Measurements from ENCODE around the gene DNAH11. TPM values are rescaled to one million over a fixed set of nuclear protein-coding genes. Genes with fewer than 3 reads are reported as not detected.

The DNAH11 gene
- total RNA-seq, 6 donors from 2014 or later = 4.2 to 45.5 (median 12.0) TPM

DNA sequence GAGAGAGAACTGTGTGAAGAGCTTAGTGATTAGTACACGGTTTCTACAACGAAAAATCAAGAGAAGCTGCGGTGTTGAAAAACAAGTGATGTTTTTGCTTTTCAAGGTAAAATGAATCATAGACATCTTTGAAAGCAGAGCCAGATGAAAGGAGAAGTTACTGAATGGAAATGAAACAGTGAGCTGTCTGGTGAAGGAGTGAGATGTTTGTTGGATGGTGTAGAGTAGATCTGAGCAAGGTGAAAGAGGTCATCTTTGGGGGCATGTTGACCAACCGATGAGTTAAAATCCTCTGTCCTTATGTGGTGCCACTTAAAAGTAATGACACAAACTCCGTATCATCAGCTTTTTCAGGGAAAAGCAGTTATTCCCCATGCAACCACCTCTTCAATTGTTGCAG lies 225.4 kb downstream of the DNAH11 start:
- DNase-seq (no peak), ATAC-seq (ENCODE audit: low FRiP score in 2 of 2) (no peak)
- TF ChIP-seq POLR2AphosphoS5 (IDR thresholded peaks at IDR 0.05) (no peak), POLR2A (IDR thresholded peaks at IDR 0.05) (no peak), EP300 (IDR thresholded peaks at IDR 0.05) (no peak)
- TF ChIP-seq, protein P1, sequence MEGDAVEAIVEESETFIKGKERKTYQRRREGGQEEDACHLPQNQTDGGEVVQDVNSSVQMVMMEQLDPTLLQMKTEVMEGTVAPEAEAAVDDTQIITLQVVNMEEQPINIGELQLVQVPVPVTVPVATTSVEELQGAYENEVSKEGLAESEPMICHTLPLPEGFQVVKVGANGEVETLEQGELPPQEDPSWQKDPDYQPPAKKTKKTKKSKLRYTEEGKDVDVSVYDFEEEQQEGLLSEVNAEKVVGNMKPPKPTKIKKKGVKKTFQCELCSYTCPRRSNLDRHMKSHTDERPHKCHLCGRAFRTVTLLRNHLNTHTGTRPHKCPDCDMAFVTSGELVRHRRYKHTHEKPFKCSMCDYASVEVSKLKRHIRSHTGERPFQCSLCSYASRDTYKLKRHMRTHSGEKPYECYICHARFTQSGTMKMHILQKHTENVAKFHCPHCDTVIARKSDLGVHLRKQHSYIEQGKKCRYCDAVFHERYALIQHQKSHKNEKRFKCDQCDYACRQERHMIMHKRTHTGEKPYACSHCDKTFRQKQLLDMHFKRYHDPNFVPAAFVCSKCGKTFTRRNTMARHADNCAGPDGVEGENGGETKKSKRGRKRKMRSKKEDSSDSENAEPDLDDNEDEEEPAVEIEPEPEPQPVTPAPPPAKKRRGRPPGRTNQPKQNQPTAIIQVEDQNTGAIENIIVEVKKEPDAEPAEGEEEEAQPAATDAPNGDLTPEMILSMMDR (IDR thresholded peaks at IDR 0.05) = no peak
- 59 to 63% methylated on average over 5 of the region's 5 CpGs for WGBS, 2 donors
- no peak overlapping the region for H3K27ac ChIP-seq
- H3K36me3 ChIP-seq = no peaks in the 10 kb centered on the region
- no peaks in the 10 kb centered on the region for H3K9me3 ChIP-seq
- H3K4me3 ChIP-seq = no peak overlapping the region
- no peaks in the 10 kb centered on the region for H3K4me1 ChIP-seq
- H3K27me3 ChIP-seq = no peaks in the 10 kb centered on the region

DNA sequence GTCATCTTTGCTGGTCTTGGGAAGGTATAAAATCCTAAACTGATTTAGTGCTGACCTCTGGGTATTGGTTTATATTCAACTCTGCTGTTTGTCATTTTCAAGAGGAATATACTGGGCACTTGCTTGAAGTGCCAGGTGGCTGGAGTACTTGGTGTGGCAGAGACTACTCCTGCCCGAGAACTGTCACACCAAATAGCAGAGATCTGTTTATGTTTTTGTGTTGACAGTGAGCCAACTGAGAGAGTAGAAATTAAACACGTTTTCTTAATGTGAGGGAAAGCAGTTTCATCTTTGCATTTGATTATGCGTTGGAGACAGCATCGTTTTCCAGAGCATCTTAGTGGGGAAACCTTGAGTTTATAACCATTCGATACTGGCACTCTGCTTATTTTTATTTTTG lies 228.4 kb downstream of the DNAH11 start:
- Histone ChIP-seq H3K9me3 (no peaks in the 10 kb centered on the region), H3K36me3 (no peaks in the 10 kb centered on the region), H3K27ac (no peak overlapping the region), H3K4me3 (no peak overlapping the region), H3K27me3 (no peaks in the 10 kb centered on the region), H3K4me1 (no peaks in the 10 kb centered on the region)
- 60 to 61% methylated on average over 5 of the region's 5 CpGs for WGBS, 2 donors
- DNase-seq (no peak), ATAC-seq (ENCODE audit: low FRiP score in 2 of 2) (no peak)
- TF ChIP-seq, protein P1 (IDR thresholded peaks at IDR 0.05) = no peak

DNA sequence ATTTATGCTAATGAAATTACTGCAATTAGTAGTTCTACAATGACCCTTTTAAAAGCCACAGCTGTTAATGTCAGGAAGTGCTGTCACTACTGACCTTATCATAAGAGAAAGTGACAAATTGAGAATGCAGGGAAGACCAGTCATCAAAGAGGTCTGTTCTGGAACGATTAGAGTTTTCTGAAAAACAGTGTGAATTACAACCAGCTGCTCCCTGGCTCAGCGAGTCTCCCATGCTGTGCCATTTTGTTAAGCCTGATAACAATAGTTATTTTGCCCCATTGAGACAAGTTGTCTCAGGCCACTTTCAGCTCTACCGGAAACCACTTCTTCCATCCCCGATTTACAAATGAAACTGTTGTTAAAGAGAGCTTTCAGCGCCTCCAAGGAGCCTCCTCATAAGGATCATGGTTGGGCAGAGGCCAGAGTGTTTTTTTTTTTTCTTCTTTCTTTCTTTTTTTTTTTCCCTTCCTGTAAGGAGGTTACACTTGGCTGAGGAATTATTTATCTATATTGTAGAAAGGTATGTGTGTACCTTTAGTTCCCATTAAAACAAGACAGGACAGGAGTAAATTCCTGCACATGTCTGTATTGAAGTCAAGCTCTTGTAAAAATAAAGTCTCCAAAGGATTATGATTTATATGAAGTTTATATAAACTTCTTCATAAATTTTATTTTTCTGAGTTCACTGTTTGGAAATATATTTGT lies 229.2 kb downstream of the DNAH11 start:
- H3K4me1 ChIP-seq = no peaks in the 10 kb centered on the region
- no peak for TF ChIP-seq EP300 (IDR thresholded peaks at IDR 0.05)
- TF ChIP-seq, protein P1 (IDR thresholded peaks at IDR 0.05) = no peak
- no peak for TF ChIP-seq POLR2A (IDR thresholded peaks at IDR 0.05)
- TF ChIP-seq POLR2AphosphoS5 (IDR thresholded peaks at IDR 0.05) = no peak
- H3K4me3 ChIP-seq = no peak overlapping the region
- no peaks in the 10 kb centered on the region for H3K9me3 ChIP-seq
- no peaks in the 10 kb centered on the region for H3K27me3 ChIP-seq
- no peak overlapping the region for H3K27ac ChIP-seq
- no peaks in the 10 kb centered on the region for H3K36me3 ChIP-seq
- DNase-seq (no peak), ATAC-seq (ENCODE audit: low FRiP score in 2 of 2) (no peak)
- 14 to 17% methylated on average over 5 of the region's 5 CpGs for WGBS, 2 donors

DNA sequence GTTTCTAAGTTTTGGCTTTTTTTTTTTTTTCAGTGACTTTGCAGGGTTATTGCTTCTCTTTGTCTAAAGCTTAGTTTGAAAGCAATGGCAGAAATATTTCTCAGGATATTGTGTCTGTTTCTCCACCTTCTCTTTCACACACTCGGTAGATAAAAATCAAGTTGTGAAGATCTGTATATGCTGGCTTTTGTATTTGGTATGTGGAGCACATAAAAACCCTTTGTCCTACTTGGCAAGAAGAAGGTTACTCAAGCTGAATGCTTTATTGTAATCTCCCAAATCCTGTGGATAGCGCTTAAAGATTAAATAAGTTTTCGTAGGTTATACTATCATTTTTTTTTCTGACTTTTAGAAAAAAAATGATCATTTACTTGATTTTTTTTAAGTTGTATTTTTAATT lies 230.5 kb downstream of the DNAH11 start:
- H3K4me3 ChIP-seq = no peak overlapping the region
- TF ChIP-seq POLR2A (IDR thresholded peaks at IDR 0.05) (no peak), POLR2AphosphoS5 (IDR thresholded peaks at IDR 0.05) (no peak), EP300 (IDR thresholded peaks at IDR 0.05) (no peak)
- TF ChIP-seq, protein P1 (IDR thresholded peaks at IDR 0.05) = no peak
- WGBS, 2 donors = 66 to 76% methylated on average over 3 of the region's 3 CpGs
- no peaks in the 10 kb centered on the region for H3K27me3 ChIP-seq
- DNase-seq = no peak
- H3K9me3 ChIP-seq = no peaks in the 10 kb centered on the region
- H3K4me1 ChIP-seq = no peaks in the 10 kb centered on the region
- no peaks in the 10 kb centered on the region for H3K36me3 ChIP-seq
- no peak for ATAC-seq (ENCODE audit: low FRiP score in 2 of 2)
- H3K27ac ChIP-seq = no peak overlapping the region

DNA sequence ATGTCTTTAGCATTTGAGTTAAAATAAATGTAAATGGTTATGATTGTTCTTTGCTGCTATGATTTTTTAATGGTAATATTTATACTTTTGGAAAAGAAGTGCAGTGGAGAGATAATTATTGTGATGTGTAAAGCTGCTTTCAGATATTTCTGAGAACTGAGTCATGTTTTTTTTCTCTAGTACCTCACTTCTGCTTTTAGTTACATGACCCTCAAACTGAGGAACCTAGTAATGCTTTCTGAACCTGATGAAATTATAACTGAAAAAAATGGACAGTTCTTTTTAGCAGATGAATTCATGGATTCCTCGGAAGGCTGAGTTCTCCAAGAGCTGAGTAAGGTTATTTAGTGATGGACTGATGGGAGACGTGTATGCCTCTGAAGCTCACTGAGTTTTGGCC lies 235.1 kb downstream of the DNAH11 start:
- WGBS, 2 donors = 80 to 92% methylated on average over 2 of the region's 2 CpGs
- Histone ChIP-seq H3K4me1 (no peaks in the 10 kb centered on the region), H3K9me3 (no peaks in the 10 kb centered on the region), H3K27me3 (no peaks in the 10 kb centered on the region), H3K27ac (no peak overlapping the region), H3K4me3 (no peak overlapping the region), H3K36me3 (no peaks in the 10 kb centered on the region)
- DNase-seq (no peak), ATAC-seq (ENCODE audit: low FRiP score in 2 of 2) (no peak)
- TF ChIP-seq POLR2A (IDR thresholded peaks at IDR 0.05) (no peak), EP300 (IDR thresholded peaks at IDR 0.05) (no peak), POLR2AphosphoS5 (IDR thresholded peaks at IDR 0.05) (no peak)
- TF ChIP-seq, protein P1 (IDR thresholded peaks at IDR 0.05) = no peak

All from upper lobe of left lung (tissue), 6 donors.